Activated CD4-positive, alpha-beta T cell treated with anti-CD3 and anti-CD28 coated beads, Interleukin-2, amount 50 U/mL, for 16 hours (primary cell): ENCODE results near the gene DDX54.

ENCODE experiments used
- DNase-seq: peaks from one replicate; pipeline ENCODE4 v3.0.0-alpha.2; 2020

The DDX54 gene, protein sequence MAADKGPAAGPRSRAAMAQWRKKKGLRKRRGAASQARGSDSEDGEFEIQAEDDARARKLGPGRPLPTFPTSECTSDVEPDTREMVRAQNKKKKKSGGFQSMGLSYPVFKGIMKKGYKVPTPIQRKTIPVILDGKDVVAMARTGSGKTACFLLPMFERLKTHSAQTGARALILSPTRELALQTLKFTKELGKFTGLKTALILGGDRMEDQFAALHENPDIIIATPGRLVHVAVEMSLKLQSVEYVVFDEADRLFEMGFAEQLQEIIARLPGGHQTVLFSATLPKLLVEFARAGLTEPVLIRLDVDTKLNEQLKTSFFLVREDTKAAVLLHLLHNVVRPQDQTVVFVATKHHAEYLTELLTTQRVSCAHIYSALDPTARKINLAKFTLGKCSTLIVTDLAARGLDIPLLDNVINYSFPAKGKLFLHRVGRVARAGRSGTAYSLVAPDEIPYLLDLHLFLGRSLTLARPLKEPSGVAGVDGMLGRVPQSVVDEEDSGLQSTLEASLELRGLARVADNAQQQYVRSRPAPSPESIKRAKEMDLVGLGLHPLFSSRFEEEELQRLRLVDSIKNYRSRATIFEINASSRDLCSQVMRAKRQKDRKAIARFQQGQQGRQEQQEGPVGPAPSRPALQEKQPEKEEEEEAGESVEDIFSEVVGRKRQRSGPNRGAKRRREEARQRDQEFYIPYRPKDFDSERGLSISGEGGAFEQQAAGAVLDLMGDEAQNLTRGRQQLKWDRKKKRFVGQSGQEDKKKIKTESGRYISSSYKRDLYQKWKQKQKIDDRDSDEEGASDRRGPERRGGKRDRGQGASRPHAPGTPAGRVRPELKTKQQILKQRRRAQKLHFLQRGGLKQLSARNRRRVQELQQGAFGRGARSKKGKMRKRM

DNA sequence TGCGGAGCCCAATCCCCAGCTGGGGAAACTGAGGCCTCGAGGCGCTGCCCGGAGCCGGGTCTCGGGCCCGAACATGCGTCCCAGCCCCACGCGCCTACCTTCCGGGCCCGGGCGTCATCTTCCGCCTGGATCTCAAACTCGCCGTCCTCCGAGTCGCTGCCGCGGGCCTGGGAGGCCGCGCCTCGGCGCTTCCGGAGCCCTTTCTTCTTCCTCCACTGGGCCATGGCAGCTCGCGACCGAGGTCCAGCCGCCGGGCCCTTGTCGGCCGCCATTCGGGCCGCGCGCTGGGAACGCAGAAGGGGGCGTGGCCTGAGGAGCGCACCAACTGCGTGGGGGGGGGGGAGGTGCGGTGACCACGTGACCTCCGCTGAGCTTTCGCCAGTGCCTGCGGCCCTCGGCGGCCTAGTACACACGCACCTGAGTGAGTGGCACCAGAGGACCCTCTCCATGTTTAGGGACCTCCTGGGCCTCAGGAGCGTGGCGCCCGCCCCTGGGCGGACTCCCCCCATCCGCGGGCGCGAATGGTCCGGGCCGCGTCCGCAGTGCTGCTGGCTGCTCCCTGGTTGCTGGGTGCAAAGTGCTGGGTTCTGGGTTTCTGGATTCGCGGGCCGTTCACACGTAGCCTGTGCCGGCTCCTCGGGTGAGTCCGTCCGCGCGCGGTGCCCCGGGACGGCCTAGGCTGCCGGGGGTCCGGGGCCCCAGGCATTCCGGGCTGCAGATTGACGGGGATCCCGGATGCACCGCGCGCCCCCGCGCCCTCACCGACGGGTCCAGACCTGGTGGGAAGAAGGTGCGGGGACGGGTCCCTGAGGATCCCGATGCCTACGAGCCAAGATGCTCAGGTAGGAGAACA is at the start of gene DDX54, which contains the start of gene RITA1:
Gene DDX54 (minus strand): TSS at position 299 of the 853 bp plus-strand sequence. CDS start 27 bp downstream, at position 272.
Gene RITA1 (plus strand): TSS at position 542 of the 853 bp plus-strand sequence. CDS start 1,026 bp downstream, outside the sequence.
- DNase-seq: peak; percentile 85

- no peak for DNase-seq
These were observed 49.2 kb upstream of the DDX54 start for GRCh38 chr12:113234483-113234882.

DNA sequence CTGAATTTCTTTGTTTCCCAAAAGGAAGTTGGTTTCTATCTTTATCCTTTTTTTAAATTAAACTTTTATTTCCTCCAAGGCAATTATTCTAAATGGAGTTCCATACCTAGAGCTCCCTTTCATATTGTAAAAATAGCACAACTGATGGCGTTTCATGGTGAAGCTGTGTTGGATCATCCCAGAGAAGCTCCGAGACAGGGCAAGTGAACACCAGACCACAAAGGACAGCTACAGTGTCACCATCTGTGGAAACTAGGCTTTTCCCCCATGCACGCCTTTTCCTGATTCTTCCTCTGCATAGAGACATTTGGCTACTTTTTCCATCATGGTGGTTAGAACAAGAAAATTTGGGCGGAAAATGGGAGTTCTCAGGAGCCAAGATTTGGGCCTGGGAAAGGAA is 48.7 kb upstream of the DDX54 start:
- no peak for DNase-seq

DNA sequence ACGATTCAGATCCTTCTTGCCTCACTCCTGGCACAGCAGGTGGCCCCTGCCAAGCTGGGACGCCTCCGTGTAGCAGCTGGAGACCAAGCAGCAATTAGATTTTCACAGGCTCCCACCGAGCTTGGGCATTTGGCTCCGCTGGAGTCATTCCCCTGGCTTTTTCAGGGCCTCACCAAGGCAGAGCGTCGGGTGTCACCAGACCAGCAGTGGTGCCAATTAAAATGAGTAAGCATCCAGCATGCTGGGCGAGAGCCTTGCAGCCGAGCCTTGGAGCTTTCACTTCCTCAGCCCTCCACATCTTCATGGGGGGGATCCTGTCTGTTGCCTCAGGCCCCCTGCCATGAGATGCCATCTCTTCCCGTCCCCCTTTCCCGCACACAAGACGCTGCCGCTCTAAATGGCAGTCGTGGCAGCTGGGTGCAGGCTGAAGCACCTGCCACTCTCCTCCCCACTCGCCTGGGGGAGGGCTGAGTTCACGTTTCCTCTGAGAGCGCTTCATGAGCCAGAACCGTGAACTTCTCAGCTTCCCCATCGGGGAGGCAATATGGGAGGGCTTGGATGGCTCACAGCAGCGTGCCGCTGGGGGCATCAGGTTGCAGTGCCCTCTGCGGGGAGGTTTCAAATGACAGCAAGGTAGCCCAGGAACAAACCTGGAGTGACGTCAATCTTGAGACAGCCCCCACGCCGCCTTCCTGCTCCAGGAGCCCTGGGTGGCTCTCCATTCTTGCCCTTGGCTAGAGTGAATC is 47.7 kb upstream of the DDX54 start:
- DNase-seq: peak; percentile 52

GRCh38 chr12:113232089-113232839 is 47.0 kb upstream of the DDX54 start:
- DNase-seq: no peak

DNA sequence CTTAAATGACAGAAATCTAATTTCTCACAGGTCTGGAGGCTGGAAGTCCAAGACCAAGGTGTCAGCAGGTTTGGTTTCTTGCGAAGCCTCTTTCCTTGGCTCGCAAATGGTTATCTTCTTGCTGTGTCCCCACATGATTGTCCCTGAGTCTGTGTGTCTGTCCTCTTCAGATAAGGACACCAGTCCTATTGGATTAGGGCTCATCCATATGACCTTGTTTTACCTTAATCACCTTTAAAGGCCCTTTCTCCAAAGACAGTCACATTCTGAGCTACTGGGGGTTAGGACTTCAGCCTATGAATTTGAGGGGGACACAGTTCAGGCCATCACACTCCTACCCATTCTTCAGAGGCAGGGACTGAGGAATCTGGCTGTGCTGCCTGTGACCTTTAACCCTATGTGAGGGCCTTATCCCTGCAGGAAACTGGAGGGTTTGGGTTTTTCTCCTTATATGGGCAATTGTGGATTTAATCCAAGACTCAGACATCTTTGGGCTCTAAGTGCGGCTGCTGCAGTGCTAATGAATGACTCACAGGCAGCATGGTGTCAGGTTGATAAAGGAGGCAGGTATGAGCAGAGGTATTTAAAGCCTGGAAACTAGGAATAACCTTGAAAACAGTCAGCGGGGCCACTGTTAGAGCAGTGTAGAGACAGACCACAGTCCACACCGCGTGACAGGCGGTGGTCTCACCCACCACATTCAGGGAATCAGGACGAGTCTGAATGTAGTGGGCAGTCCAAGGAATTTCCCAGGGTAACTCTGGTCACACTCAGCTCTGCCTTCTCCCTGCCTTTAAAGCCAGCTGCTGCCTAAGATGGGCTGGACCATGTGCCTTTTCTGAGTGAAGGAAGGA is 46.2 kb upstream of the DDX54 start:
- DNase-seq: no peak

- DNase-seq: no peak
These were observed 45.3 kb upstream of the DDX54 start for GRCh38 chr12:113230315-113231234.

DNA sequence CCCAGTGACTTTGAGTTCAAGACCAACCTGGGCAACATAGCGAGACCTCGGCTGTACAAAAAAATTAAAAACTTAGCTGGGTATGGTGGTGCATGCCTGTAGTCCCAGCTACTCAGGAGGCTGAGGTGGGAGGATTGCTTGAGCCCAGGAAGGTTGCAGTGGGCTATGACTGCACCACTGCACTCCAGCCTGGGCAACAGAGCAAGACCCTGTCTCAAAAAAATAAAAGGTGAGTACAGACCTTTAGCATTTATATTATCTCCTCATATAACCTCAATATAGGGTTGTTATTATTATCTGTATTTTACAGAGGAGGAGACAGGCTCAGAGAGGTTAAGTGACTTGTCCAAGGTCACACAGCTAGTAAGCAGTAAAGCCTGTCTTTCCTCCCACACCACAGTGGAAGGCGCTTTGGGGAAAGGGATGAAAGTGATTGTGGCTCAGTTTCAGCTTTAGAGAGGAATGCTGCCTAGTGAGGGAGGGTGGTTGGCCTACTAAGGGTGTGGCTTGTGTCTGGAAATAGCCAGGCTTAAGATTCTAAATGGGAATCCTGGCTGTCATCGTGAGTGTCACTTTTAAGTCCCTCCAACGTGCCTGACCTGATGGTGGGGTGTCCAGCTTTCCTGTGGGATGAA is 43.2 kb upstream of the DDX54 start:
- DNase-seq: no peak

- DNase-seq: no peak
These were observed 42.6 kb upstream of the DDX54 start for GRCh38 chr12:113227686-113228391.

- no peak for DNase-seq
These were observed 41.7 kb upstream of the DDX54 start for GRCh38 chr12:113226696-113227568.

DNA sequence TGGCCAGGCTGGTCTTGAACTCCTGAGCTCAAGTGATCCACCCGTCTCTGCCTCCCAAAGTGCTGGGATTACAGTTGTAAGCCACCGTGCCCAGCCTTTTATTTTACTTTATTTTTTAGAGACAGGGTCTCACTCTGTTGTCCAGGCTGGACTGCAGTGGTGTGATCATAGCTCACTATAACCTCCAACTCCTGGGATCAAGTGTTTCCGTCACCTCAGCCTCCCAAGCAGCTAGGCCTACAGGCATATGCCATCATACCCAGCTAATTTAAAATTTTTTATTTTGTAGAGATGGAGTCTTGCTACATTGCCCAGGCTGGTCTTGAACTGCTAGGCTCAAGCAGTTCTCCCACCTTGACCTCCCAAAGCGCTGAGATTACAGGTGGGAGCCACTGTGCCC is 39.7 kb upstream of the DDX54 start:
- DNase-seq: no peak

GRCh38 chr12:113222730-113223531 is 37.7 kb upstream of the DDX54 start:
- DNase-seq: peak; percentile 23

DNA sequence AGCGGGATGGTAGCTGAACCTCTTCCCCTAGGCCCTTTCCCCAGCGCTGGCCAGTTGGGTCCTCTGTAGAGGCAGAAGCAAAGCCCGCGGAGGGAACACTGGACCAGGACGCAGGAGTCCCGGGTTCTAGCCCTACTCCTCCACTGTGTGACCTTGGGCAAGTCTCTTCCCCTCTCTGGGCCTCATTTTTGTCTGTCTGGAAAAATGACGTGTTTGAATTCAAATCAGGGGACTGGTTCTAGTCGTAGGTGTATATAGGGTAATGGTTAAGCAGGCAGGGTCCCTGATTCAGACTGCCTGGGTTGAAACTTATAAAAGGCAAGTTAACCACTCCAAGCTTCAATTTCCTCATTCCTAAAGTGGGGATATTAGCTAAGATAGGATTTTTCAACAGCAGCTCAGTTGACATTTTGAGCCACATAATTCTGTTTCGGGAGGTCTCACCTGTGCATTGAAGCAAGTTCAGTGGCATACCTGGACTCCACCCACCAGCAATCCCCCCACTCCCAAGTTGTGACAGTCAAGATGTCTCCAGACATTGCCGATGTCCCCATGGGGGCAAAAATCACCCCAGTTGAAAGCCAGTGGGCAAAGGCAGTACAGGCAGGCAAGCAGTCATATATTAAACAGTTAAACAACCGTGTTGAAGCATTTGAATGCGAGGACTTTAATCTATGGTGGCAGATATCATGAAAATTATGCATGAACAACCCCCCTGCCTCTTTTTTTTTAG is 36.9 kb upstream of the DDX54 start:
- DNase-seq: peak; percentile 40

GRCh38 chr12:113221181-113221996 is 36.1 kb upstream of the DDX54 start, which contains the start of gene TPCN1:
TPCN1 (plus strand) TSS chr12:113221464; CDS start chr12:113226853, 5,389 bp downstream.
- DNase-seq: peak; percentile 100
